Urothelium cell line (cell line): Measurements from ENCODE around the gene DENND6A.

Source experiments
- DNase-seq: peaks from one replicate; pipeline ENCODE4 v3.0.0; 2011; ENCODE audit warnings: low spot score, mixed read lengths
- FAIRE-seq: peaks from 2 replicates; lab custom pipeline; 2011; peaks lifted over from hg19 to GRCh38; lab: Jason Lieb, UNC

Gene DENND6A

DNA sequence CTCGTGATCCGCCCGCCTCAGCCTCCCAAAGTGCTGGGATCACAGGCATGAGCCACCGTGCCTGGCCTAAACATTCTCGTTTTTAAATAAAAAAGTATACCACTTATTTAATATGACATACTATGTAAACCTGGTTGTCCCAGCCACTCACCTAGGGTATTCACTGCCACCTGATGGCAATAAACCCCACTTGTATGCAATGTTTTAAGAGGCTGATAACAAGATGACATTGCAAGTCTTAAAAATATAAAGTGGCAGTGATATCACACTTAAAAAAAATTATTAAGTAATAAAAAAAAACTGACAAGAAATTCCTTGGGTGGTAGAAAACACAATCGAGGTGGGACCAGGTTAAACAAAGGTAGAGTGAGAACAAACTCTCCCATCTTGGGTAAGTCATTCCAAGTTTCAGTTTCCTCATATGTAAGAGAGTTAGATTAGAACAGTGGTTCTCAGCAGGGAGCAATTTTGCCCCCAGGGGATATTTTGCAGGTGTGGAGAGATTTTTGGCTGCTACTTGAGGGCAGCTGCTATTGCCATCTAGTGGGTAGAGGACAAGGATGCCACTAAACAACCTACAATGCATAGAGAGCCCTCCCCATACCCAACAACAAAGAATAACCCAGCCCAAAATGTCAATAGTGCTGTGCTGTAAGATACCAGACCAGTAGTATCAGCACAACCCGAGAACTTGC lies 110.3 kb downstream of the DENND6A start:
- FAIRE-seq, result no peak
- DNase-seq, result no peak

DNA sequence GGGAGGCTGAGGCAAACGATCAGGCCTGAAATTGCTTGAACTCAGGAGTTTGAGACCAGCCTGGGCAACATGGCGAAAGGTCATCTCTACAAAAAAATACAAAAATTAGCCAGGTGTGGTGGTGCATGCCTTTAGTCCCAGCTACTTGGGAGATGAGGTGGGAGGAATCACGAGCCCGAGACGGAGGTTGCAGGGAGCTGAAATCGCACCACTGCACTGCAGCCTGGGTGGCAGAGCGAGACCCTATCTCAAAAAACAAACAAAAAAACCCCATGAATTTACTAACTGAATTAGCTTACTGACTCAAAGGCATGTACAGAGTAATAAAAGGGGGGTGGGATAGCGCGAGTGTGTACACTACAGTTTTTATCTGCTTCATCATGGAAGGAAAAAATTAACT lies 115.1 kb downstream of the DENND6A start:
- FAIRE-seq (no peak), DNase-seq (no peak)

GRCh38 chr3:57575966-57576626 lies 116.8 kb downstream of the DENND6A start:
- no peak for DNase-seq
- FAIRE-seq, result no peak
